Choroid plexus epithelial cell (primary cell): Measurements from ENCODE around the gene ARPC1B.
A peak's percentile ranks its signal among the peaks of the same experiment; 100 is the strongest.

ENCODE experiments used
- DNase-seq: peaks from one replicate; pipeline ENCODE4 v3.0.0-alpha.2; 2010; ENCODE audit warnings: low read depth
- H3K4me3 ChIP-seq: 2 replicates; pipeline ENCODE4 v1.5.1; 2011; ENCODE audit warnings: low read depth, mild to moderate bottlenecking, control low read depth, low read length, moderate library complexity
- CTCF ChIP-seq: conservative IDR thresholded peaks from 2 replicates; pipeline ENCODE4 v1.5.1; 2011; ENCODE audit warnings: low read depth, mild to moderate bottlenecking, control low read depth, inconsistent platforms, low read length, moderate library complexity

The ARPC1B gene

DNA sequence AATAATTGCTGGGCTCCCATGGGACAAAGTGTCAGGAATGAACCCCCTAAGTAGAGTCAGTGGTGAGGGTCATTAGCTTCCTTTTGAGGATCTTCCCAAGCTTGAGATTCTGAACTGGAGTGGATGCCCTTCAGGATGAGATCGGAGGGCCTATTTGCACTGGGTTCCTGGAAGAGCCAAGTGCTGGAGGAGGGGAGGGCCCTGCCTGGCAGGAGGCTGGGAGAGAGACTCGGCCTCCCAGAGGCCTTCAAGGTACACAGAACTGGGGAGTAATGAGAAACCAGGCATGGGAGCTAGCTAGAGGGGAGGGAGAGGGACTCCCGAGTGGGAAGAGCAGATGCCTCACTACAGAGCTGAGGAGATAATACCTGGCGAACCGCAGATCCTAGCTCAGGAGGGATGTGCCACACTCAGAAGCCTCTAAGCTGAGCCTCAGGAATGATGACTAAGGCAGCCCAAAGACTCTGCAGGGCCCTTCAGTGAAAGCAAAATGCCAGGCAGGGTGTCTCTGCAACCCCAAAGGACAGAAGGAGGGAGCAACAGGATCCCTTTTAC, 24.4 kb downstream of the ARPC1B start:
- DNase-seq, result no peak
- no peak for TF ChIP-seq CTCF
- H3K4me3 ChIP-seq, result no peak overlapping the region

DNA sequence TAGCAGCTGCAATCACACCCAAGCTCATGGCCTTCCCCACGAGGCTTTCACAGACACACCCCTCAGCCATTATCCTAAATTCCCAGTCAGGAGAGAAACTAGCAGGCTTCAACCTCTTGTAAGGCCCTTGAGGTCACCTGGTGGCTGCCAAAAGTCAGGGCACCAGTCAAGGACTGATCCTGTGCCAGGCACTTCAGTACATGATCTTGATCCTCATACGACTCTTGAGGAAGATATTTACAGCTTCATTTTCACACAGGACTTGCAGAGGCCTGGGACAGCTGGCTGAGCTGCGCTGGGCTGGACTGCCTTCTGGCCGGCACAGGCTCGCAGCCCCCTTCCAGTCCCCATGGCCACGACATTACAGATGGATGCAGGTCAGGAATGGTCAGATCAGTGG, 25.1 kb downstream of the ARPC1B start:
- DNase-seq, result no peak
- TF ChIP-seq CTCF, result no peak
- H3K4me3 ChIP-seq, result no peak overlapping the region

GRCh38 chr7:99402854-99403253, 28.3 kb downstream of the ARPC1B start:
- H3K4me3 ChIP-seq, result no peak overlapping the region
- no peak for DNase-seq
- no peak for TF ChIP-seq CTCF

GRCh38 chr7:99403764-99404163, 29.2 kb downstream of the ARPC1B start:
- no peak overlapping the region for H3K4me3 ChIP-seq
- no peak for DNase-seq
- TF ChIP-seq CTCF, result no peak

DNA sequence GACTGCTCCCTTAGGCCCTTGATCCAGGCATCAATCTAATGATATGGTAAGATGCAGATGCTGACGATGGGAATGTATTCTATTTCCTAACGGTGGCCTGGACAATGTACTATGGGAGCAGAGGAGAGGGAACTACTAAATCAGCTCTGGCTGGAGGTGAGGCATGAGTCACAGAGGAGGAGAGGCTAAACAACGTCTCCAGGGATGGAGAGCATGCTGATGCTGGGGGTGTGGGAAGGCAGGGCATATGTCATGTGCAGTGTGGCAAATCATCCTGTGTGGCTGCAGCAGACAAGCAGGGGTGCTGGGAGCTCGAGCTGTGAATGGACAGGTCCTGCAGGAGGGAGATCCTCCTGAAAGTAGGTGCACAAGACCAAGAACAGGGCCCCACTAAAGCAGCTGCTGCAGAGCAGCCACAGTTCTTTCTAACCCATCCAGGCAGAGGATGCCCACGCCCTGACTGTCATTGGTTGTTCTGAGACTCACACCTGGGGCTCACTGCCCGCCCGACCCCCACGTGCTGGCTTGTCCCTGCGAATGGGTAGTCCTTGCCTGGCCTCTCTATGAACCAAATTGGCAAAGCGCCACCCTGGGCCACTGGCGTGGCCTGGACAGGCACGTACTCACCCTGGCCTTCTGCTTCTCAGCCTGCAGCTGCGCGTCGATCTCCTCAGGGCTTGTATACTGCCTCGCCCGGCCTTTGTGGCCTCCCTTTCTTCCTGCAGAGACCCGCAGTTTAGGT, 29.9 kb downstream of the ARPC1B start:
- no peak overlapping the region for H3K4me3 ChIP-seq
- TF ChIP-seq CTCF, result no peak
- DNase-seq, result peak; percentile 42

GRCh38 chr7:99404977-99405320, 30.4 kb downstream of the ARPC1B start:
- no peak for TF ChIP-seq CTCF
- H3K4me3 ChIP-seq, result no peak overlapping the region
- DNase-seq, result no peak

- no peak for DNase-seq
- H3K4me3 ChIP-seq, result no peak overlapping the region
These were observed 32.0 kb downstream of the ARPC1B start for GRCh38 chr7:99406557-99406956.

More at GRCh38 chr7:99406557-99406956, 32.0 kb downstream of the ARPC1B start:
- TF ChIP-seq CTCF, result no peak
